ENCODE data around the gene HOXC4.
A peak's percentile ranks its signal among the peaks of the same experiment; 100 is the strongest.

Gene HOXC4

GRCh38 chr12:54028314-54029201 lies 25.1 kb upstream of the HOXC4 start, which contains the start of gene HOXC6:
Gene HOXC6 (plus strand): TSS chr12:54028440. CDS start chr12:54028522, 82 bp downstream.
- DNase-seq (ENCODE audit: low read depth, low spot score): no peak

- DNase-seq (ENCODE audit: low read depth, low spot score): no peak
Observed at GRCh38 chr12:54029529-54030441, 23.9 kb upstream of the HOXC4 start.

- DNase-seq (ENCODE audit: low read depth, low spot score): no peak
Observed at GRCh38 chr12:54030442-54030801, 23.2 kb upstream of the HOXC4 start.

- DNase-seq (ENCODE audit: low read depth, low spot score): peak; percentile 16
Observed at GRCh38 chr12:54030889-54031471, 22.7 kb upstream of the HOXC4 start.

- no peak for DNase-seq (ENCODE audit: low read depth, low spot score)
Observed at GRCh38 chr12:54031480-54031879, 22.2 kb upstream of the HOXC4 start.

- no peak for DNase-seq (ENCODE audit: low read depth, low spot score)
Observed at GRCh38 chr12:54032086-54032619, 21.5 kb upstream of the HOXC4 start.

GRCh38 chr12:54032627-54033100 lies 21.0 kb upstream of the HOXC4 start, which contains the start of gene HOXC5:
Gene HOXC5 (plus strand): TSS chr12:54033050. CDS start chr12:54033123, 73 bp downstream.
- peak; percentile 44 for DNase-seq (ENCODE audit: low read depth, low spot score)

GRCh38 chr12:54033106-54033979 lies 20.3 kb upstream of the HOXC4 start:
- DNase-seq (ENCODE audit: low read depth, low spot score): no peak

GRCh38 chr12:54033980-54034784 lies 19.5 kb upstream of the HOXC4 start:
- DNase-seq (ENCODE audit: low read depth, low spot score): no peak

GRCh38 chr12:54034785-54035310 lies 18.8 kb upstream of the HOXC4 start:
- no peak for DNase-seq (ENCODE audit: low read depth, low spot score)

GRCh38 chr12:54035568-54036264 lies 17.9 kb upstream of the HOXC4 start:
- DNase-seq (ENCODE audit: low read depth, low spot score): no peak

- no peak for DNase-seq (ENCODE audit: low read depth, low spot score)
Observed at GRCh38 chr12:54036620-54037359, 16.8 kb upstream of the HOXC4 start.

- DNase-seq (ENCODE audit: low read depth, low spot score): no peak
Observed at GRCh38 chr12:54037360-54038283, 16.0 kb upstream of the HOXC4 start.

GRCh38 chr12:54038284-54038870 lies 15.3 kb upstream of the HOXC4 start:
- no peak for DNase-seq (ENCODE audit: low read depth, low spot score)

- DNase-seq (ENCODE audit: low read depth, low spot score): no peak
Observed at GRCh38 chr12:54038871-54039414, 14.7 kb upstream of the HOXC4 start.

- no peak for DNase-seq (ENCODE audit: low read depth, low spot score)
Observed at GRCh38 chr12:54039417-54040147, 14.1 kb upstream of the HOXC4 start.
